HCT116 (cell line): ENCODE data around the gene RALGPS2. TPM values are rescaled to one million over a fixed set of nuclear protein-coding genes. Genes with fewer than 3 reads are reported as not detected.

ENCODE experiments used
- ATAC-seq: fragments of 200-7000 bp; cut with Tn5 transposase; 2 replicates; pipeline ENCODE4 v1.9.1; 2020; ENCODE audit warnings: mild to moderate bottlenecking, moderate library complexity
- BruUV-seq: library from RNA; stranded (reverse); fragments of 400-500 nt; replicated peaks from 2 replicates; lab custom pipeline; 2021; lab: Mats Ljungman, UMichigan
- CTCF ChIA-PET: fragments of 300-600 bp; sonication (Branson Sonifier 250); formaldehyde crosslinking; loops from one replicate; lab custom pipeline; 2021; ENCODE audit warnings: antibody characterized with exemption; lab: Charles Lee
- POLR2A ChIA-PET: fragments of 300-600, 350-600 bp; sonication (Branson Sonifier 250); formaldehyde crosslinking; loops from one replicate; lab custom pipeline; 2021; ENCODE audit warnings: antibody characterized with exemption; lab: Charles Lee
- RAD21 ChIA-PET, 2 experiments: fragments of 300-600 bp; sonication (Branson Sonifier 250); formaldehyde crosslinking; loops; one replicate each; lab custom pipeline; 2023; ENCODE audit warnings: low total read pairs in 2 of 2; ENCODE audit not compliant: uncharacterized antibody in 2 of 2, unreplicated experiment in 2 of 2, low non-redundant PET in 1 of 2; lab: Charles Lee
- DNase-seq: peaks from one replicate; pipeline ENCODE4 v3.0.0-alpha.2; 2010; ENCODE audit warnings: low read depth, low spot score
- H2AFZ ChIP-seq: fragments of 200-600 bp; shearing (Covaris generic), sonication (generic); 2 replicates; pipeline ENCODE4 v1.6.1; 2017; ENCODE audit warnings: low read depth, mixed run types, mixed read lengths, antibody characterized with exemption, low read length; ENCODE audit not compliant: poor library complexity, severe bottlenecking
- H3K27ac ChIP-seq: 2 replicates; pipeline ENCODE4 v1.5.1; 2012; ENCODE audit warnings: low read depth, low read length
- H3K27me3 ChIP-seq: fragments of 200-600 bp; sonication (generic); 2 replicates; pipeline ENCODE4 v1.6.1; 2016; ENCODE audit warnings: mixed run types, low read length, mixed read lengths; ENCODE audit not compliant: insufficient read depth
- H3K36me3 ChIP-seq, 2 experiments: fragments of 200-500 bp in 1 of 2; fragments of 200-600 bp in 1 of 2; sonication (Bioruptor generic) in 1 of 2; sonication (generic) in 1 of 2; 2 replicates each; pipeline versions ENCODE4 v1.5.1 to v1.6.1; 2014 to 2016; ENCODE audit warnings: low read length in 2 of 2, inconsistent platforms in 1 of 2, mixed read lengths in 1 of 2, mixed run types in 1 of 2; ENCODE audit not compliant: insufficient read depth in 2 of 2, control insufficient read depth in 1 of 2
- H3K4me1 ChIP-seq, 2 experiments: fragments of 200-600 bp in 1 of 2; sonication (generic) in 1 of 2; 2 replicates each; pipeline versions ENCODE4 v1.5.1 to v1.6.1; 2012 to 2017; ENCODE audit warnings: low read length in 2 of 2, inconsistent platforms in 1 of 2, mild to moderate bottlenecking in 1 of 2, mixed read lengths in 1 of 2, mixed run types in 1 of 2, moderate library complexity in 1 of 2; ENCODE audit not compliant: insufficient read depth in 2 of 2, control insufficient read depth in 1 of 2
- H3K4me2 ChIP-seq: fragments of 200-600 bp; sonication (generic); 2 replicates; pipeline ENCODE4 v1.6.1; 2017; ENCODE audit warnings: mixed run types, low read length, mixed read lengths
- H3K4me3 ChIP-seq, 2 experiments: fragments of 200-600 bp in 1 of 2; sonication (generic) in 1 of 2; replicated peaks in 1 of 2; 2 replicates each; pipeline ENCODE4 v1.5.1; 2011 to 2016; ENCODE audit warnings: low read length in 2 of 2, control low read depth in 1 of 2, low read depth in 1 of 2, mild to moderate bottlenecking in 1 of 2, mixed read lengths in 1 of 2, mixed run types in 1 of 2
- H3K79me2 ChIP-seq: fragments of 200-600 bp; sonication (generic); 2 replicates; pipeline ENCODE4 v1.6.1; 2017; ENCODE audit warnings: mild to moderate bottlenecking, mixed run types, low read length, moderate library complexity, mixed read lengths; ENCODE audit not compliant: insufficient read depth
- H3K9ac ChIP-seq: fragments of 200-600 bp; sonication (generic); 2 replicates; pipeline ENCODE4 v1.6.1; 2016; ENCODE audit warnings: low read length, mixed read lengths
- H3K9me2 ChIP-seq: fragments of 200-600 bp; sonication (generic), shearing (Covaris generic); 2 replicates; pipeline ENCODE4 v1.6.1; 2017; ENCODE audit warnings: mixed run types, mild to moderate bottlenecking, moderate library complexity; ENCODE audit not compliant: insufficient read depth
- H3K9me3 ChIP-seq, 2 experiments: fragments of 200-500 bp in 1 of 2; fragments of 200-600 bp in 1 of 2; sonication (Bioruptor generic) in 1 of 2; sonication (generic) in 1 of 2; 2 replicates each; pipeline ENCODE4 v1.6.1; 2014 to 2017; ENCODE audit warnings: low read length in 2 of 2, mixed read lengths in 2 of 2, inconsistent platforms in 1 of 2, low read depth in 1 of 2, mild to moderate bottlenecking in 1 of 2, mixed run types in 1 of 2, moderate library complexity in 1 of 2; ENCODE audit not compliant: control insufficient read depth in 1 of 2, insufficient read depth in 1 of 2
- H4K20me1 ChIP-seq: fragments of 200-600 bp; sonication (generic), shearing (Covaris generic); 2 replicates; pipeline ENCODE4 v1.6.1; 2017; ENCODE audit warnings: mixed run types, mild to moderate bottlenecking, moderate library complexity; ENCODE audit not compliant: insufficient read depth
- CEBPB ChIP-seq: IDR thresholded peaks from 2 replicates; pipeline ENCODE4 v1.6.1; 2012; ENCODE audit warnings: low read depth
- EGR1 ChIP-seq: IDR thresholded peaks from 2 replicates; pipeline ENCODE4 v1.6.1; 2012; ENCODE audit warnings: low read depth
- ELF1 ChIP-seq: IDR thresholded peaks from 2 replicates; pipeline ENCODE4 v1.6.1; 2012; ENCODE audit warnings: low read depth, borderline replicate concordance
- EZH2phosphoT487 ChIP-seq: fragments of 200-600 bp; IDR thresholded peaks from 2 replicates; pipeline ENCODE4 v1.6.1; 2018; ENCODE audit warnings: antibody characterized with exemption, borderline replicate concordance
- FOSL1 ChIP-seq: IDR thresholded peaks from 2 replicates; pipeline ENCODE4 v1.6.1; 2012; ENCODE audit warnings: low read depth
- JUND ChIP-seq: IDR thresholded peaks from 2 replicates; pipeline ENCODE4 v1.6.1; 2012
- RAD21 ChIP-seq: IDR thresholded peaks from 2 replicates; pipeline ENCODE4 v1.6.1; 2012; ENCODE audit warnings: low read depth, mild to moderate bottlenecking
- SIN3A ChIP-seq: IDR thresholded peaks from 2 replicates; pipeline ENCODE4 v1.6.1; 2012; ENCODE audit warnings: low read depth
- SP1 ChIP-seq: IDR thresholded peaks from 2 replicates; pipeline ENCODE4 v1.6.1; 2012; ENCODE audit warnings: low read depth
- SRF ChIP-seq: IDR thresholded peaks from 2 replicates; pipeline ENCODE4 v1.6.1; 2012; ENCODE audit warnings: low read depth
- TCF7L2 ChIP-seq: IDR thresholded peaks from 2 replicates; pipeline ENCODE4 v1.7.0; 2011; ENCODE audit warnings: borderline replicate concordance, inconsistent platforms; ENCODE audit not compliant: insufficient read depth, insufficient read length; ENCODE audit errors: extremely low read depth
- YY1 ChIP-seq: IDR thresholded peaks from 2 replicates; pipeline ENCODE4 v1.6.1; 2011; ENCODE audit warnings: low read length, low read depth, moderate library complexity, mild to moderate bottlenecking; ENCODE audit not compliant: insufficient replicate concordance; ENCODE audit errors: extremely low read depth
- ZBTB33 ChIP-seq: IDR thresholded peaks from 2 replicates; pipeline ENCODE4 v1.6.1; 2011; ENCODE audit warnings: mild to moderate bottlenecking, low read length, moderate library complexity; ENCODE audit not compliant: insufficient replicate concordance; ENCODE audit errors: extremely low read depth
- ZFX ChIP-seq: fragments of 450-650 bp; IDR thresholded peaks from 2 replicates; pipeline ENCODE4 v1.6.1; 2017
- ZNF274 ChIP-seq: fragments of 200-500 bp; sonication (Bioruptor generic); IDR thresholded peaks from 2 replicates; pipeline ENCODE4 v1.6.1; 2014; ENCODE audit warnings: mild to moderate bottlenecking, low read depth, low read length, inconsistent platforms
- intact Hi-C: fragments of 100-400 bp; cut with micrococcal nuclease; formaldehyde crosslinking; loops from 2 replicates; pipeline ENCODE4 v1.10.0; 2022
- total RNA-seq: library from RNA; stranded (reverse); gene quantifications from one replicate; pipeline ENCODE4 v1.2.1, GENCODE V29; 2021; ENCODE audit not compliant: unreplicated experiment
- TF ChIP-seq, protein P1 (sequence below): IDR thresholded peaks from 2 replicates; pipeline ENCODE4 v1.6.1; 2012
- TF ChIP-seq, protein P2 (sequence below): IDR thresholded peaks from 2 replicates; pipeline ENCODE4 v1.6.1; 2012; ENCODE audit warnings: low read depth
- TF ChIP-seq, protein P3 (sequence below), 3 experiments: fragments of 200-600 bp in 1 of 3; sonication (generic) in 1 of 3; IDR thresholded peaks in 2 of 3; conservative IDR thresholded peaks in 1 of 3; 2 replicates each; pipeline ENCODE4 v1.5.1; 2012 to 2017; ENCODE audit warnings: low read depth in 2 of 3, low read length in 2 of 3, antibody characterized with exemption in 1 of 3, borderline replicate concordance in 1 of 3, control low read depth in 1 of 3, mild to moderate bottlenecking in 1 of 3, mixed read lengths in 1 of 3, mixed run types in 1 of 3, moderate library complexity in 1 of 3; ENCODE audit not compliant: insufficient read depth in 1 of 3

Gene RALGPS2
- total RNA-seq, 1 experiment from 2014 or later: 25.6 TPM

GRCh38 chr1:178886551-178886950 is 161.5 kb downstream of the RALGPS2 start:
- no peaks in the 10 kb centered on the region for H3K27me3 ChIP-seq
- H3K4me2 ChIP-seq: no peak overlapping the region
- TF ChIP-seq ZFX (no peak), EGR1 (no peak), TCF7L2 (no peak), SRF (no peak), FOSL1 (no peak), SP1 (no peak), ZBTB33 (no peak), YY1 (no peak), SIN3A (no peak), ELF1 (no peak), EZH2phosphoT487 (no peak), CEBPB (no peak), RAD21 (no peak), ZNF274 (no peak), JUND (no peak)
- TF ChIP-seq, protein P1, sequence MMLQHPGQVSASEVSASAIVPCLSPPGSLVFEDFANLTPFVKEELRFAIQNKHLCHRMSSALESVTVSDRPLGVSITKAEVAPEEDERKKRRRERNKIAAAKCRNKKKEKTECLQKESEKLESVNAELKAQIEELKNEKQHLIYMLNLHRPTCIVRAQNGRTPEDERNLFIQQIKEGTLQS: no peak
- TF ChIP-seq, protein P2, sequence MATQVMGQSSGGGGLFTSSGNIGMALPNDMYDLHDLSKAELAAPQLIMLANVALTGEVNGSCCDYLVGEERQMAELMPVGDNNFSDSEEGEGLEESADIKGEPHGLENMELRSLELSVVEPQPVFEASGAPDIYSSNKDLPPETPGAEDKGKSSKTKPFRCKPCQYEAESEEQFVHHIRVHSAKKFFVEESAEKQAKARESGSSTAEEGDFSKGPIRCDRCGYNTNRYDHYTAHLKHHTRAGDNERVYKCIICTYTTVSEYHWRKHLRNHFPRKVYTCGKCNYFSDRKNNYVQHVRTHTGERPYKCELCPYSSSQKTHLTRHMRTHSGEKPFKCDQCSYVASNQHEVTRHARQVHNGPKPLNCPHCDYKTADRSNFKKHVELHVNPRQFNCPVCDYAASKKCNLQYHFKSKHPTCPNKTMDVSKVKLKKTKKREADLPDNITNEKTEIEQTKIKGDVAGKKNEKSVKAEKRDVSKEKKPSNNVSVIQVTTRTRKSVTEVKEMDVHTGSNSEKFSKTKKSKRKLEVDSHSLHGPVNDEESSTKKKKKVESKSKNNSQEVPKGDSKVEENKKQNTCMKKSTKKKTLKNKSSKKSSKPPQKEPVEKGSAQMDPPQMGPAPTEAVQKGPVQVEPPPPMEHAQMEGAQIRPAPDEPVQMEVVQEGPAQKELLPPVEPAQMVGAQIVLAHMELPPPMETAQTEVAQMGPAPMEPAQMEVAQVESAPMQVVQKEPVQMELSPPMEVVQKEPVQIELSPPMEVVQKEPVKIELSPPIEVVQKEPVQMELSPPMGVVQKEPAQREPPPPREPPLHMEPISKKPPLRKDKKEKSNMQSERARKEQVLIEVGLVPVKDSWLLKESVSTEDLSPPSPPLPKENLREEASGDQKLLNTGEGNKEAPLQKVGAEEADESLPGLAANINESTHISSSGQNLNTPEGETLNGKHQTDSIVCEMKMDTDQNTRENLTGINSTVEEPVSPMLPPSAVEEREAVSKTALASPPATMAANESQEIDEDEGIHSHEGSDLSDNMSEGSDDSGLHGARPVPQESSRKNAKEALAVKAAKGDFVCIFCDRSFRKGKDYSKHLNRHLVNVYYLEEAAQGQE: no peak
- TF ChIP-seq, protein P3, sequence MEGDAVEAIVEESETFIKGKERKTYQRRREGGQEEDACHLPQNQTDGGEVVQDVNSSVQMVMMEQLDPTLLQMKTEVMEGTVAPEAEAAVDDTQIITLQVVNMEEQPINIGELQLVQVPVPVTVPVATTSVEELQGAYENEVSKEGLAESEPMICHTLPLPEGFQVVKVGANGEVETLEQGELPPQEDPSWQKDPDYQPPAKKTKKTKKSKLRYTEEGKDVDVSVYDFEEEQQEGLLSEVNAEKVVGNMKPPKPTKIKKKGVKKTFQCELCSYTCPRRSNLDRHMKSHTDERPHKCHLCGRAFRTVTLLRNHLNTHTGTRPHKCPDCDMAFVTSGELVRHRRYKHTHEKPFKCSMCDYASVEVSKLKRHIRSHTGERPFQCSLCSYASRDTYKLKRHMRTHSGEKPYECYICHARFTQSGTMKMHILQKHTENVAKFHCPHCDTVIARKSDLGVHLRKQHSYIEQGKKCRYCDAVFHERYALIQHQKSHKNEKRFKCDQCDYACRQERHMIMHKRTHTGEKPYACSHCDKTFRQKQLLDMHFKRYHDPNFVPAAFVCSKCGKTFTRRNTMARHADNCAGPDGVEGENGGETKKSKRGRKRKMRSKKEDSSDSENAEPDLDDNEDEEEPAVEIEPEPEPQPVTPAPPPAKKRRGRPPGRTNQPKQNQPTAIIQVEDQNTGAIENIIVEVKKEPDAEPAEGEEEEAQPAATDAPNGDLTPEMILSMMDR (IDR thresholded peaks at IDR 0.05 in 2 of 3, conservative IDR thresholded peaks at IDR 0.05 in 1 of 3; ENCODE audit: borderline replicate concordance in 1 of 3, insufficient read depth in 1 of 3, low read depth in 2 of 3, low read length in 2 of 3): no peak
- TF ChIP-seq, all 23 proteins: peak for 0
- H4K20me1 ChIP-seq: no peaks in the 10 kb centered on the region
- intact Hi-C loops: no loop called here
- H3K9ac ChIP-seq: no peak overlapping the region
- H3K36me3 ChIP-seq: no peaks in the 10 kb centered on the region
- DNase-seq (no peak), ATAC-seq (no peak)
- H3K27ac ChIP-seq: no peak overlapping the region
- H3K4me3 ChIP-seq: no peak overlapping the region
- ChIA-PET POLR2A (no interaction called here), RAD21 (no interaction called here), CTCF (no interaction called here)
- no peaks in the 10 kb centered on the region for H3K9me2 ChIP-seq
- no peaks in the 10 kb centered on the region for H3K9me3 ChIP-seq
- H3K4me1 ChIP-seq: peaks cover 6 to 7% of the 10 kb centered on the region in 2 experiments
- BruUV-seq: no TSS peak
- H3K79me2 ChIP-seq: no peaks in the 10 kb centered on the region
- no peak overlapping the region for H2AFZ ChIP-seq
